ENCODE results near the gene WFDC12.

GRCh38 chr20:45115829-45116228, 8.4 kb downstream of the WFDC12 start:
- TF ChIP-seq CTCF (IDR thresholded peaks at IDR 0.05; ENCODE audit: extremely low read depth in 1 of 2, insufficient read depth in 1 of 2, low read depth in 1 of 2, low read length in 2 of 2) (no peak), EZH2 (IDR thresholded peaks at IDR 0.05; ENCODE audit: borderline replicate concordance, low read depth, low read length, severe bottlenecking) (no peak), MAX (IDR thresholded peaks at IDR 0.05; ENCODE audit: insufficient read depth, insufficient read length) (no peak), POLR2AphosphoS5 (IDR thresholded peaks at IDR 0.05; ENCODE audit: insufficient read depth, low read depth, low read length) (no peak), POLR2A (IDR thresholded peaks at IDR 0.05; ENCODE audit: low read depth, low read length) (no peak), JUN (IDR thresholded peaks at IDR 0.05; ENCODE audit: borderline replicate concordance, insufficient read depth, insufficient read length, low read depth) (no peak), MYC (IDR thresholded peaks at IDR 0.05; ENCODE audit: low read depth, low read length) (no peak)

All from endothelial cell of umbilical vein (primary cell).